Measurements from ENCODE around the gene CIART.

The CIART gene

DNA sequence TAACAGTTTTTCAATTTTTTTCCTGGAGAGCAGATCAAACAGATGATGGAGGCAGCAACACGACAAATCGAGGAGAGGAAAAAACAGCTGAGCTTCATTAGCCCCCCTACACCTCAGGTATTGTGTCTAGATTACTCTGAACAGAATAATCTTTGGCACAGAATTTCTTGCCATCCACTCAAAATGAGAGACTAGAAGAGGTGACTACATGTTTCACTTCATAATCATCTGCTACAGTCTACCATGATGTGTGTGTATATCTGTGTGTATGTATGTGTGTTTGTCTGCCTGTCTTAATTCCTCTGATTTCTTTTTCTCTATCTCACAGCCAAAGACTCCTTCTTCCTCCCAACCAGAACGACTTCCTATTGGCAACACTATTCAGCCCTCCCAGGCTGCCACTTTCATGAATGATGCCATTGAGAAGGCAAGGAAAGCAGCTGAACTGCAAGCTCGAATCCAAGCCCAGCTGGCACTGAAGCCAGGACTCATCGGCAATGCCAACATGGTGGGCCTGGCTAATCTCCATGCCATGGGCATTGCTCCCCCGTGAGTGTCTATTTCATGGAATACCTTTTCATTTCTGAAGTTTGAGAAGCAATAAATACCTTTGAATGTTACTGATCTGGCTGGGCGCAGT, 50.4 kb downstream of the CIART start:
- no peak overlapping the region for H3K27ac ChIP-seq (ENCODE audit: low read depth, low read length, poor library complexity, severe bottlenecking)
- no peak overlapping the region for H3K9ac ChIP-seq (ENCODE audit: low read length)
- H3K4me1 ChIP-seq (ENCODE audit: insufficient read depth, low read length, severe bottlenecking) = no peaks in the 10 kb centered on the region
- TF ChIP-seq, protein P1, sequence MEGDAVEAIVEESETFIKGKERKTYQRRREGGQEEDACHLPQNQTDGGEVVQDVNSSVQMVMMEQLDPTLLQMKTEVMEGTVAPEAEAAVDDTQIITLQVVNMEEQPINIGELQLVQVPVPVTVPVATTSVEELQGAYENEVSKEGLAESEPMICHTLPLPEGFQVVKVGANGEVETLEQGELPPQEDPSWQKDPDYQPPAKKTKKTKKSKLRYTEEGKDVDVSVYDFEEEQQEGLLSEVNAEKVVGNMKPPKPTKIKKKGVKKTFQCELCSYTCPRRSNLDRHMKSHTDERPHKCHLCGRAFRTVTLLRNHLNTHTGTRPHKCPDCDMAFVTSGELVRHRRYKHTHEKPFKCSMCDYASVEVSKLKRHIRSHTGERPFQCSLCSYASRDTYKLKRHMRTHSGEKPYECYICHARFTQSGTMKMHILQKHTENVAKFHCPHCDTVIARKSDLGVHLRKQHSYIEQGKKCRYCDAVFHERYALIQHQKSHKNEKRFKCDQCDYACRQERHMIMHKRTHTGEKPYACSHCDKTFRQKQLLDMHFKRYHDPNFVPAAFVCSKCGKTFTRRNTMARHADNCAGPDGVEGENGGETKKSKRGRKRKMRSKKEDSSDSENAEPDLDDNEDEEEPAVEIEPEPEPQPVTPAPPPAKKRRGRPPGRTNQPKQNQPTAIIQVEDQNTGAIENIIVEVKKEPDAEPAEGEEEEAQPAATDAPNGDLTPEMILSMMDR (IDR thresholded peaks at IDR 0.05; ENCODE audit: low read length) = no peak
- TF ChIP-seq EZH2 (IDR thresholded peaks at IDR 0.05; ENCODE audit: borderline replicate concordance, low read length) = no peak
- no peaks in the 10 kb centered on the region for H3K79me2 ChIP-seq (ENCODE audit: insufficient read depth, low read length)
- H2AFZ ChIP-seq (ENCODE audit: low read length) = no peak overlapping the region
- no peak overlapping the region for H3K4me3 ChIP-seq (ENCODE audit: low read depth, low read length, poor library complexity, severe bottlenecking)
- H3K9me2 ChIP-seq (ENCODE audit: low read depth, low read length) = no peaks in the 10 kb centered on the region
- no peak overlapping the region for H3K4me2 ChIP-seq (ENCODE audit: low read length)
- no peaks in the 10 kb centered on the region for H3K27me3 ChIP-seq (ENCODE audit: insufficient read depth, low read length)
- peaks cover 85% of the 10 kb centered on the region for H3K36me3 ChIP-seq (ENCODE audit: insufficient read depth, low read length)
- H3F3A ChIP-seq (ENCODE audit: insufficient read depth, low read length) = no peaks in the 10 kb centered on the region
- no peaks in the 10 kb centered on the region for H3K9me3 ChIP-seq (ENCODE audit: low read length)
- no peaks in the 10 kb centered on the region for H4K20me1 ChIP-seq (ENCODE audit: insufficient read depth, low read length)

All from OCI-LY1 (cell line).